HG03196 (cell line): Measurements from ENCODE around the gene RFTN1.

Source experiments
- ATAC-seq: cut with Tn5 transposase; IDR thresholded peaks from one replicate; pipeline ENCODE4 v1.9.1; 2021; ENCODE audit not compliant: unreplicated experiment

The RFTN1 gene

DNA sequence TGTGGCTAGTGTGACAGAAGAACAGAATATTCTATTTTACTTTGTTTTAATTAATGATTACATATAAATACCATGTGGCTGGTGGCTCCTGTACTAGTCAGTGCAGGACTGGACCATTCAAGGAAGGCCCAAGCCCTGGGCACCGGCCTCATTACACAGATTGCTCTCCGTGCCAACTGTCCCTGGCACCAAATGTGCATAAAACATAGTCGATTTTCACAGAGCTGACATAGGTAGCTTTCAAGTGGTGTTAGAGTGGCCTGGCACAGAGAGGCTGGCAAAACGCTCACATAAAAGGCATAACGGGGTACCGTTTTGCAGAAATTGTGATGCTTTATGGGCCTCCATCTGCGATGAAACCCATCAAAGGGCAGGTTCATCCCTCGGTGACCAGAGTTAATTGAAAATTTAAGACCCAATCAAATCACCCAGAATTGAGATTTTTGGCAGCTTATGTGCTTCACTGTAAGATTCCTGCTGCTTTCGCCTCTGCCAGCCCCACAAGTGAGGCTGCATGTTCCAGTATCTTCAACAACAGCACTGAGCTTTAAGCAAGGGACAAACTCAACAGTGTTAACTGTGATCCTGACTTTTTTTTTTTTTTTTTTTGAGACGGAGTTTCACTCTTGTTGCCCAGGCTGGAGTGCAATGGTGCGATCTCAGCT is 25.9 kb downstream of the RFTN1 start:
- ATAC-seq, result no peak

DNA sequence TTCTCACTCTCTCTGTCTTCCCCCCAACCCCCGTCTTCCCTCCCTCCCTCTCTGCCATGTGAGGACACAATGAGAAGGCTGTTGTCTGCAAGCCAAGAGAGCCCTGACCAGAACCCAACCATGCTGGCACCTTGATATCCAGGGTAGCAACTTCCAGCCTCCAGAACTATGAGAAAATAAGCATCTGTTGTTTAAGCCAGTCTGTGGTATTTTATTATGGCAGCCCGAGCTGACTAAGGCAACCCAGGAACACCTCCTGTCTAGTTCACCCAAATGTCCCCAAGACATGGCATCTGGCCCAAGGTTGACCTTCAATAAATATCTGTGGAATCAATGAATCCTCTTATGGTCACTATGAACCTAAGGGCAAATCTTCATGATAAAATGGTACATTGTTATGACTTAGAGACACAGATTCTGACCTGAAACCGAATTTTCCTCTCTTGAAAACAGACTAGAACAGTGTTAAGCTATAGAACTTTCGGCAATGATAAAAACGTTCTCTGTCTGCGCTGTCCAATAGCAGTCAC is 26.5 kb downstream of the RFTN1 start:
- ATAC-seq, result no peak

GRCh38 chr3:16486201-16486600 is 27.3 kb downstream of the RFTN1 start:
- ATAC-seq, result no peak

- ATAC-seq, result no peak
These were observed 28.0 kb downstream of the RFTN1 start for GRCh38 chr3:16485395-16485992.

DNA sequence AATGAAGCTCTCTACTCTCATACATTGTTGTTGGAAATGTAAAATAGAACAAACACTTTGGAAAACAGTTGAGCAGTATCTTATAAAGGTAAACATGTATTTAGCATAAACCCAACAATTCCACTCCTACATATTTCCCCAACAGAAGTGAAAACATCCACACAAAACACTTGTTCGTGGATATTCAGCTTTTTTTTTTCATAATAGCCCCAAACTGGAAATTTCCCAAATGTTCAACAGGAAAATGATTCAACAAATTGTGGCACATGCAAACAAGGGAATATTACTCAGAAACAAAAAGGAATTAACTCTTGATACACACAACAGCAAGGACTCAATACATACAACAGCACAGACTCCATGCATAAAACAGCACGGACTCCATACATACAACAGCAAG is 28.5 kb downstream of the RFTN1 start:
- ATAC-seq, result no peak

GRCh38 chr3:16484216-16484615 is 29.3 kb downstream of the RFTN1 start:
- no peak for ATAC-seq

- ATAC-seq, result peak; percentile 55
These were observed 30.5 kb downstream of the RFTN1 start for GRCh38 chr3:16482770-16483531.

GRCh38 chr3:16482194-16482769 is 31.2 kb downstream of the RFTN1 start:
- peak; percentile 21 for ATAC-seq

- no peak for ATAC-seq
These were observed 32.0 kb downstream of the RFTN1 start for GRCh38 chr3:16481546-16481897.

- peak; percentile 40 for ATAC-seq
These were observed 32.5 kb downstream of the RFTN1 start for GRCh38 chr3:16480861-16481545.

DNA sequence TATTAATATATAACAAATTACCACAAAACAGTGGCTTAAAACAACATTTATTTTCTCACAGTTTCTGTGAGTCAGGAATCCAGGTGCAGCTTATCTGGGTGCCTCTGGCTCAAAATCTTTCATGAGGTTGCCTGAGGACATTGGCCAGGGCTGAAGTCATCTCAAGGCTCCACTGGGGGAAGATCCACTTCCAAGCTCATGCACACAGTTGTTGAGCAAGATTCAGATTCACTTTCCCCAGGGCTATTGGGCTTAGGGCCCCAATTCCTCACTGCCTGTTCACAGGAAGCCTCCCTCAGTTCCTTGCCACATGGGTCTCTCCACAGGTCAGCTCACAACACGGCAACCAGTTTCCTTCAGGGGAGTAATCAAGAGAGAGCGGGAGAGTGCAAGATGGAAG is 35.0 kb downstream of the RFTN1 start:
- no peak for ATAC-seq

- ATAC-seq, result no peak
These were observed 36.0 kb downstream of the RFTN1 start for GRCh38 chr3:16477521-16477920.

DNA sequence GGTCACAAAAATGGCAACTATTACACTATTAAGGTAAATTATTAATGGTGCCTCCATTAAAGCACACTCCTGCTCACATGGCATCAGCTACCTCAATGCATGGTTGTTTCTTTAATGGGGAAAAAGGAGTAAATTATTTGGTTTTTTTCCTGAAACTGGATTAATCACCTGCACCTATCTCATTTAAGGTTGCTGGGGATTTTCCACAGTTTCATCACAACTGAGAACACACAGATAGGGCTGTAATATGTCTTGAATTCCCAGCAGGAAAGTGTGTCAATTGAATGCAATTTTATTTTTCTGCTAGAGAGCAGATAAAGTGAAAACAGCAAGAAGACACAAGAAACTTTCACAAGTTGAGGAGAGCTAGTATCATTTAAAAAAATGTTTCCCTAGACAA is 36.4 kb downstream of the RFTN1 start:
- no peak for ATAC-seq

DNA sequence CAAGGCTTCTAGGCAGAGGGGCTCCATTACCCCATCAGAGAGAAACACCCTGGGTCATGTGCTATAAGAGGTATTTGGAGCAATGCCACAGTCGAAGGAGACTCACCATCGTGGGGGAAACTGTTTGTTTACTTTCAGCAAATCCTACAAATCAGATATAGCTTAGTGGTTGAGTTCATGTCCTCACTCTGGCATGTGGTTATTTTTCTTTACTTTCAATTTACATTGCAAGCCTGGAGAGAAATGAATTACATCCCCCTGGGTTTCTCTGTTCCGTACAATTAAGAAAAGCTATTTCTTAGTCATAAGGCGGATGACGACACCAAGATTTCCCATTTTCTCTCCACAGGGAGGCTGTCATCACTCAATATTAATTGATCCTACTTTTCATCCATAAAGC is 36.9 kb downstream of the RFTN1 start:
- ATAC-seq, result peak; percentile 41

- no peak for ATAC-seq
These were observed 37.7 kb downstream of the RFTN1 start for GRCh38 chr3:16475766-16476165.

- no peak for ATAC-seq
These were observed 38.6 kb downstream of the RFTN1 start for GRCh38 chr3:16474920-16475319.

- ATAC-seq, result no peak
These were observed 39.3 kb downstream of the RFTN1 start for GRCh38 chr3:16474216-16474615.

- ATAC-seq, result no peak
These were observed 40.9 kb downstream of the RFTN1 start for GRCh38 chr3:16472593-16472992.

DNA sequence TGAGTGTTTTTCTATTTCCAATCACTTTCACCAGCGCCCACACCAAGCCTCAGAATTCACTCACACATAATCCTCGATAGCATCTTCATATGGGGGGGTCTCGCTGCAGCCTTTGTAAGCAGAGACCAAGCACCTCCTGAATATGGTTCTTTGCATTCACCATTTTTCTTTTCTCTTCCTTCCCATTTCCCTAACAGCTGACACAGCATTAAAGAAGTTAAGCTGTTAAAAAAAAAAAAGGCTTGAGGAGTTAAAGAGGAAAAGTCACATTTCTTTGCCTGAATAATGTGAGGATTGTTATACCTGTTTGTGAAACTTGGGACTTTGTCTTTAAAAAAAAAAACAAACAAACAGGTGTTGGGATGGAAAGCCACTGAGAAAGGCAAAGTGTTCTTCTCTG is 41.6 kb downstream of the RFTN1 start:
- no peak for ATAC-seq

GRCh38 chr3:16470590-16470989 is 42.9 kb downstream of the RFTN1 start:
- no peak for ATAC-seq
